Measurements from ENCODE around the gene DOK6. TPM values are rescaled to one million over a fixed set of nuclear protein-coding genes. Genes with fewer than 3 reads are reported as not detected.

The DOK6 gene
- total and polyA plus RNA-seq, 2 of the 13 experiments (the other 11 are each of a cell fraction or from before 2014, with no cell fraction given) = 17.0 to 17.2 TPM

- TF ChIP-seq SRY (CRISPR knock-in tag; IDR thresholded peaks at IDR 0.05) = no peak
- TF ChIP-seq, protein P1, sequence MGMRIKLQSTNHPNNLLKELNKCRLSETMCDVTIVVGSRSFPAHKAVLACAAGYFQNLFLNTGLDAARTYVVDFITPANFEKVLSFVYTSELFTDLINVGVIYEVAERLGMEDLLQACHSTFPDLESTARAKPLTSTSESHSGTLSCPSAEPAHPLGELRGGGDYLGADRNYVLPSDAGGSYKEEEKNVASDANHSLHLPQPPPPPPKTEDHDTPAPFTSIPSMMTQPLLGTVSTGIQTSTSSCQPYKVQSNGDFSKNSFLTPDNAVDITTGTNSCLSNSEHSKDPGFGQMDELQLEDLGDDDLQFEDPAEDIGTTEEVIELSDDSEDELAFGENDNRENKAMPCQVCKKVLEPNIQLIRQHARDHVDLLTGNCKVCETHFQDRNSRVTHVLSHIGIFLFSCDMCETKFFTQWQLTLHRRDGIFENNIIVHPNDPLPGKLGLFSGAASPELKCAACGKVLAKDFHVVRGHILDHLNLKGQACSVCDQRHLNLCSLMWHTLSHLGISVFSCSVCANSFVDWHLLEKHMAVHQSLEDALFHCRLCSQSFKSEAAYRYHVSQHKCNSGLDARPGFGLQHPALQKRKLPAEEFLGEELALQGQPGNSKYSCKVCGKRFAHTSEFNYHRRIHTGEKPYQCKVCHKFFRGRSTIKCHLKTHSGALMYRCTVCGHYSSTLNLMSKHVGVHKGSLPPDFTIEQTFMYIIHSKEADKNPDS (CRISPR knock-in tag; IDR thresholded peaks at IDR 0.05) = 0 out of 2 replicates have a peak, but pooled peaks have one; percentile 61
- no peak for TF ChIP-seq ZNF674 (CRISPR knock-in tag; IDR thresholded peaks at IDR 0.05; ENCODE audit: low read depth)
- TF ChIP-seq, protein P2, sequence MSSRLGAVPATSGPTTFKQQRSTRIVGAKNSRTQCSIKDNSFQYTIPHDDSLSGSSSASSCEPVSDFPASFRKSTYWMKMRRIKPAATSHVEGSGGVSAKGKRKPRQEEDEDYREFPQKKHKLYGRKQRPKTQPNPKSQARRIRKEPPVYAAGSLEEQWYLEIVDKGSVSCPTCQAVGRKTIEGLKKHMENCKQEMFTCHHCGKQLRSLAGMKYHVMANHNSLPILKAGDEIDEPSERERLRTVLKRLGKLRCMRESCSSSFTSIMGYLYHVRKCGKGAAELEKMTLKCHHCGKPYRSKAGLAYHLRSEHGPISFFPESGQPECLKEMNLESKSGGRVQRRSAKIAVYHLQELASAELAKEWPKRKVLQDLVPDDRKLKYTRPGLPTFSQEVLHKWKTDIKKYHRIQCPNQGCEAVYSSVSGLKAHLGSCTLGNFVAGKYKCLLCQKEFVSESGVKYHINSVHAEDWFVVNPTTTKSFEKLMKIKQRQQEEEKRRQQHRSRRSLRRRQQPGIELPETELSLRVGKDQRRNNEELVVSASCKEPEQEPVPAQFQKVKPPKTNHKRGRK (CRISPR knock-in tag; IDR thresholded peaks at IDR 0.05) = no peak
- no peak for TF ChIP-seq HES4 (CRISPR knock-in tag; IDR thresholded peaks at IDR 0.05; ENCODE audit: borderline replicate concordance)
- no peak for TF ChIP-seq ZC3H13 (CRISPR knock-in tag; IDR thresholded peaks at IDR 0.05)
- no peak for TF ChIP-seq SRSF4 (IDR thresholded peaks at IDR 0.05; ENCODE audit: low read depth, low read length, poor library complexity, severe bottlenecking)
- TF ChIP-seq TARDBP (CRISPR knock-in tag; IDR thresholded peaks at IDR 0.05) = peak; percentile 72
- no peak for TF ChIP-seq RARG (CRISPR knock-in tag; IDR thresholded peaks at IDR 0.05; ENCODE audit: low read depth)
- no peak for TF ChIP-seq CBX1 (IDR thresholded peaks at IDR 0.05; ENCODE audit: low read depth)
- no peak for TF ChIP-seq GZF1 (CRISPR knock-in tag; IDR thresholded peaks at IDR 0.05)
- no peak for TF ChIP-seq ZNF616 (CRISPR knock-in tag; IDR thresholded peaks at IDR 0.05; ENCODE audit: low read depth)
- TF ChIP-seq, protein P3, sequence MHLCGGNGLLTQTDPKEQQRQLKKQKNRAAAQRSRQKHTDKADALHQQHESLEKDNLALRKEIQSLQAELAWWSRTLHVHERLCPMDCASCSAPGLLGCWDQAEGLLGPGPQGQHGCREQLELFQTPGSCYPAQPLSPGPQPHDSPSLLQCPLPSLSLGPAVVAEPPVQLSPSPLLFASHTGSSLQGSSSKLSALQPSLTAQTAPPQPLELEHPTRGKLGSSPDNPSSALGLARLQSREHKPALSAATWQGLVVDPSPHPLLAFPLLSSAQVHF (CRISPR knock-in tag; IDR thresholded peaks at IDR 0.05) = no peak
- TF ChIP-seq ZNF530 (CRISPR knock-in tag; IDR thresholded peaks at IDR 0.05; ENCODE audit: low read depth) = no peak
- no peak for TF ChIP-seq HOXA5 (CRISPR knock-in tag; IDR thresholded peaks at IDR 0.05)
- TF ChIP-seq, protein P4, sequence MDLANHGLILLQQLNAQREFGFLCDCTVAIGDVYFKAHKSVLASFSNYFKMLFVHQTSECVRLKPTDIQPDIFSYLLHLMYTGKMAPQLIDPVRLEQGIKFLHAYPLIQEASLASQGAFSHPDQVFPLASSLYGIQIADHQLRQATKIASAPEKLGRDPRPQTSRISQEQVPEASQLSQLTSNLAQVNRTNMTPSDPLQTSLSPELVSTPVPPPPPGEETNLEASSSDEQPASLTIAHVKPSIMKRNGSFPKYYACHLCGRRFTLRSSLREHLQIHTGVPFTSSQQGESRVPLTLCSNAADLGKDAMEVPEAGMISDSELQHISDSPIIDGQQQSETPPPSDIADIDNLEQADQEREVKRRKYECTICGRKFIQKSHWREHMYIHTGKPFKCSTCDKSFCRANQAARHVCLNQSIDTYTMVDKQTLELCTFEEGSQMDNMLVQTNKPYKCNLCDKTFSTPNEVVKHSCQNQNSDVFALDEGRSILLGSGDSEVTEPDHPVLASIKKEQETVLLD (CRISPR knock-in tag; IDR thresholded peaks at IDR 0.05; ENCODE audit: low read depth) = no peak
- TF ChIP-seq HNRNPK (IDR thresholded peaks at IDR 0.05; ENCODE audit: low read depth, low read length, poor library complexity, severe bottlenecking) = no peak
- peak; percentile 45; the same call in 1 of the 2 replicates for TF ChIP-seq MEF2D (CRISPR knock-in tag; IDR thresholded peaks at IDR 0.05)
- peak; percentile 93 for TF ChIP-seq TCF7L2 (IDR thresholded peaks at IDR 0.05; ENCODE audit: low read depth, low read length)
- no peak for TF ChIP-seq ZNF430 (CRISPR knock-in tag; IDR thresholded peaks at IDR 0.05)
- TF ChIP-seq ZFY (CRISPR knock-in tag; IDR thresholded peaks at IDR 0.05) = no peak
Observed at GRCh38 chr18:69358212-69358895, 42.3 kb upstream of the DOK6 start (continued).
